ENCODE data around the gene SOX18. TPM values are rescaled to one million over a fixed set of nuclear protein-coding genes. Genes with fewer than 3 reads are reported as not detected.
A peak's percentile ranks its signal among the peaks of the same experiment; 100 is the strongest.

The SOX18 gene
- total and polyA plus RNA-seq, 2 experiments from 2014 or later: 0.21 TPM; not detected in 1

- TF ChIP-seq EZH2 (IDR thresholded peaks at IDR 0.05; ENCODE audit: low read depth, unreplicated experiment) (no peak), CREB1 (CRISPR knock-in tag; IDR thresholded peaks at IDR 0.05; ENCODE audit: low read depth) (no peak), NANOG (IDR thresholded peaks at IDR 0.05; ENCODE audit: borderline replicate concordance) (no peak), REST (IDR thresholded peaks at IDR 0.05; ENCODE audit: unreplicated experiment) (no peak), POLR2AphosphoS5 (IDR thresholded peaks at IDR 0.05; ENCODE audit: low read depth) (no peak)
Observed at GRCh38 chr20:64093013-64093503, 43.6 kb upstream of the SOX18 start (continued).

GRCh38 chr20:64092258-64093012 lies 43.0 kb upstream of the SOX18 start:
- DNase-seq (ENCODE audit: low spot score) (no peak), ATAC-seq (peak; percentile 48)
- Mint-ChIP-seq H3K36me3 (ENCODE audit: low read depth) (peaks cover 4% of the 10 kb centered on the region; the same call in 2 of the 3 replicates), H3K27ac (no peak overlapping the region; the same call in 1 of the 2 replicates), H3K9me3 (peaks cover 4% of the 10 kb centered on the region), H3K4me1 (peaks cover 7% of the 10 kb centered on the region), H3K4me3 (no peak overlapping the region), H3K27me3 (ENCODE audit: insufficient read depth, low read depth, poor library complexity) (peaks cover 12% of the 10 kb centered on the region)
- Histone ChIP-seq H3K79me2 (replicated peaks; ENCODE audit: insufficient read depth) (no peaks in the 10 kb centered on the region), H4K20me1 (replicated peaks; ENCODE audit: insufficient read depth) (no peaks in the 10 kb centered on the region), H2AFZ (peak overlapping the region; percentile 74; the same call in 1 of the 2 replicates), H3K4me1 (ENCODE audit: insufficient read depth) (no peaks in the 10 kb centered on the region), H3K4me3 (no peak overlapping the region), H3K4me2 (no peak overlapping the region), H3K36me3 (ENCODE audit: insufficient read depth) (no peaks in the 10 kb centered on the region), H3K9me2 (ENCODE audit: insufficient read depth) (no peaks in the 10 kb centered on the region), H3K27ac (ENCODE audit: low read depth) (no peak overlapping the region), H3K27me3 (ENCODE audit: insufficient read depth) (no peaks in the 10 kb centered on the region), H3F3A (replicated peaks; ENCODE audit: low read depth) (no peaks in the 10 kb centered on the region)
- no peak for TF ChIP-seq POLR2AphosphoS5 (IDR thresholded peaks at IDR 0.05; ENCODE audit: low read depth)
- TF ChIP-seq JUNB (IDR thresholded peaks at IDR 0.05; ENCODE audit: unreplicated experiment): no peak
- no peak for TF ChIP-seq ETS1 (IDR thresholded peaks at IDR 0.05)
- no peak for TF ChIP-seq STAT1 (IDR thresholded peaks at IDR 0.05; ENCODE audit: unreplicated experiment)
- TF ChIP-seq NANOG (IDR thresholded peaks at IDR 0.05; ENCODE audit: borderline replicate concordance): no peak
- no peak for TF ChIP-seq EZH2phosphoT487 (IDR thresholded peaks at IDR 0.05; ENCODE audit: unreplicated experiment)
- no peak for TF ChIP-seq ZNF462 (CRISPR knock-in tag; IDR thresholded peaks at IDR 0.05)
- no peak for TF ChIP-seq CREB1 (CRISPR knock-in tag; IDR thresholded peaks at IDR 0.05; ENCODE audit: low read depth)

All from GM23338 (cell line).